ENCODE results near the gene RPL41.

DNA sequence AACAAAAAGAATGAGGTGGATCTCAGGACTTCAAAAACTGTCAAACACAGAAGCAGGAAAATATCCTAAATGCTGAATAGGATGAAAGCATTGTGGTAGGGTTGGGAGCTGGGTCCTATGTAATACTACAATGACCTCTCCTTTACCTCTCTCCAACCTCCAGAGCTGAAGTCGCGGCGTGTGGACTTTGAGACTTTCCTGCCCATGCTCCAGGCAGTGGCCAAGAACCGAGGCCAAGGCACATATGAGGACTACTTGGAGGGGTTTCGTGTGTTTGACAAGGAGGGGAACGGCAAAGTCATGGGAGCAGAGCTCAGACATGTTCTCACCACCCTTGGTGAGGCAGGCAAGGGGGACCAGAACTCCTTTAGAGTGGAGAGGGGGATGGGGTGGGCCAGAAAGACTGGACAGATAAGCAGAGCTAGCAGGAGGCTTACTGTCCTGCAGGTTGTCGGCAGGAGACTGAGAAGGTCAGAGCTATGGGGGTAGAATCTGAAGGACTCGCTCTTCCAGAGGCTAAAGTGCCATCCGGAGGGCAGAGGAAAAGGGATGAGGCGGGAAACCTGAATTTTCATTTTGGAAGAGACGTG lies 38.9 kb downstream of the RPL41 start:
- no peak for TF ChIP-seq ZNF274 (IDR thresholded peaks at IDR 0.05; ENCODE audit: low read depth, low read length)
- no peak for TF ChIP-seq YY1 (IDR thresholded peaks at IDR 0.05; ENCODE audit: insufficient read depth, insufficient read length)
- no peak for TF ChIP-seq SUZ12 (IDR thresholded peaks at IDR 0.05; ENCODE audit: extremely low read depth, insufficient read depth, insufficient read length)
